Transverse colon (tissue), 4 donors: ENCODE measurements around the gene MEGF11. TPM values are rescaled to one million over a fixed set of nuclear protein-coding genes. Genes with fewer than 3 reads are reported as not detected.
A peak's percentile ranks its signal among the peaks of the same experiment; 100 is the strongest.

Source experiments
- DNase-seq: peaks from one replicate; pipeline ENCODE4 v3.0.0-alpha.2; 2019
- H3K27ac ChIP-seq, 4 donors: fragments of 200-600 bp; sonication (generic); 2 replicates each; pipeline ENCODE4 v1.5.1; 2016 to 2018; ENCODE audit warnings: inconsistent platforms in 4 of 4
- H3K27me3 ChIP-seq: fragments of 200-600 bp; sonication (generic); 2 replicates; pipeline ENCODE4 v1.5.1; 2017; ENCODE audit warnings: inconsistent platforms
- H3K36me3 ChIP-seq, 4 donors: fragments of 200-600 bp; sonication (generic); 2 replicates each; pipeline ENCODE4 v1.5.1; 2017 to 2019; ENCODE audit warnings: inconsistent platforms in 4 of 4
- H3K4me1 ChIP-seq, 4 donors: fragments of 200-600 bp; sonication (generic); 2 replicates each; pipeline ENCODE4 v1.5.1; 2017 to 2020; ENCODE audit warnings: inconsistent platforms in 4 of 4
- H3K4me3 ChIP-seq, 4 donors: fragments of 200-600 bp; sonication (generic); 1 replicate in 1 of 4; 2 replicates in 3 of 4; pipeline versions ENCODE4 v1.5.1 to v1.6.1; 2017 to 2019; ENCODE audit warnings: inconsistent platforms in 4 of 4
- H3K9me3 ChIP-seq, 2 donors: fragments of 200-600 bp; sonication (generic); 2 replicates each; pipeline ENCODE4 v1.5.1; 2017 to 2019; ENCODE audit warnings: inconsistent platforms in 2 of 2
- CTCF ChIP-seq, 5 experiments: fragments of 200-600 bp in 3 of 5; fragments of 450-650 bp in 2 of 5; sonication (generic) in 3 of 5; IDR thresholded peaks; 1 replicate in 2 of 5; 2 replicates in 3 of 5; pipeline ENCODE4 v1.5.1; 2016 to 2017; ENCODE audit warnings: antibody characterized with exemption in 5 of 5, inconsistent platforms in 3 of 5, mild to moderate bottlenecking in 2 of 5, moderate library complexity in 1 of 5
- EP300 ChIP-seq: sonication (generic); formaldehyde crosslinking; IDR thresholded peaks from one replicate; pipeline ENCODE4 v1.6.1; 2017; ENCODE audit warnings: antibody characterized with exemption, low read depth
- POLR2A ChIP-seq: fragments of 450-650 bp; IDR thresholded peaks from one replicate; pipeline ENCODE4 v1.6.1; 2016; ENCODE audit warnings: antibody characterized with exemption, mild to moderate bottlenecking, moderate library complexity
- POLR2AphosphoS5 ChIP-seq, 3 donors: sonication (generic); formaldehyde crosslinking; IDR thresholded peaks; one replicate each; pipeline ENCODE4 v1.6.1; 2016; ENCODE audit warnings: antibody characterized with exemption in 3 of 3
- WGBS, 2 donors: methylation state at CpG; one replicate each; pipeline ENCODE4 v1.1.5; 2018; ENCODE audit warnings: low coverage in 1 of 2; 5-methylcytosine and 5-hydroxymethylcytosine counted together
- in situ Hi-C, 4 donors: fragments of 200-750 bp; cut with MboI; loops; one replicate each; pipeline versions ENCODE4 v1.15.0 to v1.15.1; 2017; ENCODE audit warnings: low sequenced_read_pairs in 3 of 4, low pct_ligation_motif_present in 1 of 4, low pct_unique_long_range_greater_than_20kb in 1 of 4
- intact Hi-C: fragments of 100-400 bp; cut with DNase I; formaldehyde crosslinking; loops from one replicate; pipeline ENCODE4 v1.15.1; 2023; ENCODE audit warnings: low total_unique reads
- total RNA-seq, 4 donors: library from RNA; depleted of rRNA; stranded (reverse); fragments of >200 nt; gene quantifications; one replicate each; pipeline ENCODE4 v1.1.0, GENCODE V29; 2016

Gene MEGF11
- total RNA-seq, 4 donors from 2014 or later, result 0.16 TPM; not detected in 3

GRCh38 chr15:65981837-65982626, 271.5 kb downstream of the MEGF11 start:
- peak; percentile 65 for DNase-seq
- H3K27me3 ChIP-seq, result peaks cover 40% of the 10 kb centered on the region
- intact Hi-C loops, result no loop called here

GRCh38 chr15:65980824-65981456, 272.6 kb downstream of the MEGF11 start:
- Histone ChIP-seq H3K27ac (no peak overlapping the region), H3K36me3 (no peaks in the 10 kb centered on the region), H3K27me3 (peaks cover 31% of the 10 kb centered on the region), H3K9me3 (no peaks in the 10 kb centered on the region), H3K4me1 (peaks cover 5 to 16% (median 11%) of the 10 kb centered on the region in 4 donors), H3K4me3 (no peak overlapping the region)
- TF ChIP-seq CTCF (IDR thresholded peaks at IDR 0.05) (peak; percentile 61 to 88 (median 78)), POLR2AphosphoS5 (IDR thresholded peaks at IDR 0.05) (no peak)
- peak; percentile 71 for DNase-seq
- intact Hi-C loops, result no loop called here
- 20 to 57% methylated on average over 1 to 5 of the region's 5 CpGs for WGBS, 2 donors
- in situ Hi-C loops, result loop anchor here in 3 of 4 donors (25.0 kb wide), 1 partner anchor 206 kb away; no protein-coding TSS in a partner anchor

More at GRCh38 chr15:65981837-65982626, 271.5 kb downstream of the MEGF11 start:
- 7% methylated on average over 13 of the region's 42 CpGs; no CpG with 5 or more reads in 1 of the 2 donors for WGBS, 2 donors
- Histone ChIP-seq H3K36me3 (no peaks in the 10 kb centered on the region), H3K27ac (no peak overlapping the region), H3K9me3 (no peaks in the 10 kb centered on the region), H3K4me3 (peak overlapping the region in 1 of 4 donors; percentile 15), H3K4me1 (peaks cover 5 to 16% (median 11%) of the 10 kb centered on the region in 4 donors)
- in situ Hi-C loops, result loop anchor here in 3 of 4 donors (25.0 kb wide), 1 partner anchor 205 kb away; no protein-coding TSS in a partner anchor
- TF ChIP-seq POLR2A (no peak), CTCF (IDR thresholded peaks at IDR 0.05) (peak in 1 of 5 experiments; percentile 13)

- H3K27me3 ChIP-seq, result peaks cover 28% of the 10 kb centered on the region
- in situ Hi-C loops, result loop anchor here in 3 of 4 donors (25.0 kb wide), 1 partner anchor 207 kb away; no protein-coding TSS in a partner anchor
- no peak for DNase-seq
- WGBS, 2 donors, result 82% methylated on average over 2 of the region's 2 CpGs; no CpG with 5 or more reads in 1 of the 2 donors
- no peak overlapping the region for H3K4me3 ChIP-seq
- peaks cover 5 to 16% (median 11%) of the 10 kb centered on the region in 4 donors for H3K4me1 ChIP-seq
- H3K27ac ChIP-seq, result no peak overlapping the region
- H3K9me3 ChIP-seq, result no peaks in the 10 kb centered on the region
- H3K36me3 ChIP-seq, result no peaks in the 10 kb centered on the region
- TF ChIP-seq POLR2AphosphoS5 (IDR thresholded peaks at IDR 0.05) (no peak), EP300 (no peak), POLR2A (no peak), CTCF (IDR thresholded peaks at IDR 0.05) (no peak)
- intact Hi-C loops, result no loop called here
These were observed 273.7 kb downstream of the MEGF11 start for GRCh38 chr15:65979837-65980236.

- H3K4me3 ChIP-seq, result no peak overlapping the region
- no peak for DNase-seq
- H3K9me3 ChIP-seq, result no peaks in the 10 kb centered on the region
- no peak overlapping the region for H3K27ac ChIP-seq
- H3K36me3 ChIP-seq, result no peaks in the 10 kb centered on the region
- peaks cover 5 to 16% (median 11%) of the 10 kb centered on the region in 4 donors for H3K4me1 ChIP-seq
- H3K27me3 ChIP-seq, result peaks cover 28% of the 10 kb centered on the region
- 74% methylated on average over 7 of the region's 7 CpGs; no CpG with 5 or more reads in 1 of the 2 donors for WGBS, 2 donors
- intact Hi-C loops (no loop called here), in situ Hi-C loops (loop anchor here in 3 of 4 donors (25.0 kb wide), 1 partner anchor 208 kb away; no protein-coding TSS in a partner anchor)
- TF ChIP-seq POLR2AphosphoS5 (IDR thresholded peaks at IDR 0.05) (no peak), POLR2A (no peak)
These were observed 274.2 kb downstream of the MEGF11 start for GRCh38 chr15:65979316-65979715.
